GM08714 (cell line): ENCODE measurements around the gene SEC31A.
"Not testable (repeated sequence)": the region's sequence is repeated elsewhere in the genome, so short reads cannot be mapped to it uniquely, and the experiment has no call there.

Experiments used
- H3K4me3 ChIP-seq: fragments of 200-500 bp; sonication (Bioruptor generic); 2 replicates; pipeline ENCODE4 v1.5.1; 2014; ENCODE audit warnings: mild to moderate bottlenecking, low read length, inconsistent platforms
- ZNF274 ChIP-seq: IDR thresholded peaks from 2 replicates; pipeline ENCODE4 v1.6.1; 2012; ENCODE audit warnings: mild to moderate bottlenecking, low read depth, low read length

The SEC31A gene

DNA sequence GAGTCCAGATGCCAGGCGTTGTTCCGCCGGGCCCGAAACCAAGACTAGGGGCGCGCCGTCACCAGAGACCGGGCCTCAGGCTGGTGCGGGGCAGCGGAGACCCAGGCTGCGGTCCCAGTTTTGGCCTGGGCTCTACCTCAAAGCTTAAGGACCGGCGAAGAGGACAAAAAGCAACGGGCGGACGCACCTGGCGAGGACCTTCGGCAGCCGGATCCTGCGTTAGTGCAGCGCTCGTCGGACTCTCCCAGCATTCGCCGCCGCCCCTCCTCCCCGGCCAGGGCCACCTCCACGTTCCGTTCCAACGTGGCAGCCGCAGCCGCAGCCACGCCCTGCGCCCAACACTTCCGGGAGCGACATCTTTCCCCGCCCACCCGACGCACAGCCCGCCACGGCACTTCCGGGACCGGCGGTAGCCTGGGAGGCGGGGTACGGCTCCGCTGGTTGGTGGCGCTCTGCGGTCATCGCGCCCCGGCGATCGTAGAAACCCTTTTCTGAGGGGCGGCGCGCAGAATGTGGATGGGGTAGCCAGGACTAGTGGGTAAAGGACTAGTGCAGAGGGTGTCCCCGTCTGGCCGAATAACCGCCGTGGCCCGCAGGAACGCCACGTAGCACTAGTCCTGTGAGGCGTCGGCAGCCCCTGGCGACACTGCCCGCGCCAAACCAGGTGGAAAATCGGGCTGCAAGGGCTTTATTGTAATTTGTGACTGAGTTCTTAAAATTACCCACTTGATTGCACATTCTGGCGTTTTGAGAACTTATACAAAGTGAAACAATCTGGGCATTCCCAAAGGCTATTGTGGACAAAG is at the start of gene SEC31A:
SEC31A (minus strand) TSS at position 253 of the 806 bp plus-strand sequence. CDS start 9,217 bp downstream, outside the sequence.
- no peak for TF ChIP-seq ZNF274
- H3K4me3 ChIP-seq = peak within 1 kb of the TSS; percentile 93

- TF ChIP-seq ZNF274 = no peak
- H3K4me3 ChIP-seq = no peak overlapping the region
Measured at GRCh38 chr4:82939414-82939813, 48.5 kb upstream of the SEC31A start.

- no peak for TF ChIP-seq ZNF274
- no peak overlapping the region for H3K4me3 ChIP-seq
Measured at GRCh38 chr4:82934441-82934840, 43.5 kb upstream of the SEC31A start.

GRCh38 chr4:82930848-82931755 is 40.1 kb upstream of the SEC31A start:
- TF ChIP-seq ZNF274 = no peak

DNA sequence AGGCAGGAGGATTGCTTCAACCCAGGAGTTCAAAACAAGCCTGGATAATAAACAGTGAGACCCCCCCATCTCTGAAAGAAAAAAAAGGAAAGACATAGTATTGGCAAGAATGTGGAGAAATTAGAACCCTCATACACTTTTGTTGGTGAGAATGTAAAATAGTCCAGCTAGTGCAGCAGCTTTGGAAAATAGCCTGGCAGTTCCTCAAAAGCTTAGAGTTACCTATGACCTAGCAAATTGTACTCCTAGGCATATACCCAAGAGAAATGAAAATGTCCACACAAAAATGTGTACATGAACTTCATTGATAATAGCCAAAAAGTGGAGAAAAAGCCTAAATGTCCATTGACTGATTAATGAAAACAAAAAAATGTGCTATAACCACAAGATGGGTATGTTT is 30.8 kb upstream of the SEC31A start:
- no peak for TF ChIP-seq ZNF274
- no peak overlapping the region for H3K4me3 ChIP-seq

More at GRCh38 chr4:82930848-82931755, 40.1 kb upstream of the SEC31A start:
- H3K4me3 ChIP-seq = no peak overlapping the region

DNA sequence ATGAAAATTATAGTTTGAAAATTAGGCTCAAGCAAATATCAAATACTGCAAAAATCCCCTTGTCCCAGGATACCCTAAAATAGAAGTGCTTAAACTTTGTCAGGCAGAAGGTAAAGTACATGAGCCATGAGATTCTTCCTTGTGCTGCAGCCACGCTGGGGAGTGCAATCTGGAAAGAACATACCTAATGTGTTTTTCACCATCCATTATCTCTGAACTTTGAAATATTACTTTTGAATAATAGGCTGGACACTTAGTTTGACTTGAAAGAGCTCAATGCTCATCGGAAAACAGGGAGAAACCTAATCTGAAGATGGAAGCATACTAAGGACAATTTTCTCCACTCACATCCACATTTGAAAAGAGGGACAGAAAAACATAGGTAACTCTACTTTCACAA is 28.4 kb upstream of the SEC31A start:
- no peak for TF ChIP-seq ZNF274
- no peak overlapping the region for H3K4me3 ChIP-seq

DNA sequence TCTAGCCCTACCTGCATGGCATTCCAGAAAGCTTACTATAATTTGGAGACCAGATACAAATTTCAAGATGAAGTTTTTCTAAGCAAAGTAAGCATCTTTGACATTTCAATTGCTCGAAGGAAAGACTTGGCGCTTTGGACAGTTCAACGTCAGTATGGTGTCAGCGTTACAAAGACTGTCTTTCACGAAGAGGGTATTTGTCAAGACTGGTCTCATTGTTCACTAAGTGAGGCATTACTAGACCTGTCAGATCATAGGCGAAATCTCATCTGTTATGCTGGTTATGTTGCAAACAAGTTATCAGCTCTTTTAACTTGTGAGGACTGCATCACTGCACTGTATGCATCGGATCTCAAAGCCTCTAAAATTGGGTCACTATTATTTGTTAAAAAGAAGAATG is 27.1 kb upstream of the SEC31A start:
- no peak overlapping the region for H3K4me3 ChIP-seq
- TF ChIP-seq ZNF274 = no peak

- H3K4me3 ChIP-seq = not testable (repeated sequence)
Measured at GRCh38 chr4:82913968-82914367, 23.0 kb upstream of the SEC31A start.

- no peak for TF ChIP-seq ZNF274
- H3K4me3 ChIP-seq = no peak overlapping the region
Measured at GRCh38 chr4:82913305-82913704, 22.4 kb upstream of the SEC31A start.

DNA sequence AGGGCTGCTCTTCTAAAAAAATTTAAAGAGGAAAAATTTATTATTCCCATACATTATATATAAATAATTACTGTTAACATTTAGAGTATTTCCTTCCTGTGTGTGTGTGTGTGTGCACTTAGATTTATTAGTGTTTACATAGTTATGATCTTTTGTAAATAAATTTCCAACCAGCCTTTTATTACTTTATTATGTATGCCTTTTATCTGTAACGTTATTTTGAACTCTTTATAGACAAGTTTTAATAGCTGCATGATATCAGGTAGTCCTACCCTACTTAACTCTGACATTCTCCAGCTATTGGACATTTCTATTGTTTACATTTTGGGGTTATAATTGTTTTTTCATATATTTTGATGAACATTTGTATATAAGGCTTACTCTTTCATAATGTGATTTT is 18.4 kb upstream of the SEC31A start:
- no peak overlapping the region for H3K4me3 ChIP-seq
- no peak for TF ChIP-seq ZNF274

DNA sequence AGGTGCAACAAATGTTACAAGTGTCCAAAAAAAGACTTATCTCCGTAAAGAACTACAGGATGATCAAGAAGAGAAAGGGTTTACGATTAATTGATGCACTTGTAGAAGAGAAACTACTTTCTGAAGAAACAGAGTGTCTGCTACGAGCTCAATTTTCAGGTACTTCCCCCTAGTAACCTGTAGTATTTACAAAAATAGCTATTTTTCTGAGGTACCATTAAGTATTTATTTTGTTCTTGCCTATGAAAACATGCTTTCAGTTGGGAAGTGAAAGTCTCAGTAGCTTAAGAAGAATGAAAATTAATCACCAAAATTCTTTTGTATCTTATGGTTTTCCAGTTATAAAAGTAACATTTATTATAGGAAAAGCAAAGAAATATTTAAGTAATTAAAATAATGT is 15.5 kb upstream of the SEC31A start:
- no peak for TF ChIP-seq ZNF274
- no peak overlapping the region for H3K4me3 ChIP-seq

GRCh38 chr4:82905205-82905604 is 14.3 kb upstream of the SEC31A start:
- no peak overlapping the region for H3K4me3 ChIP-seq
- TF ChIP-seq ZNF274 = no peak

- H3K4me3 ChIP-seq = no peak overlapping the region
- TF ChIP-seq ZNF274 = no peak
Measured at GRCh38 chr4:82903737-82904136, 12.8 kb upstream of the SEC31A start.

GRCh38 chr4:82901183-82901718 is 10.3 kb upstream of the SEC31A start:
- TF ChIP-seq ZNF274 = no peak
- peak overlapping the region; percentile 99 for H3K4me3 ChIP-seq

GRCh38 chr4:82900411-82901182 is 9.6 kb upstream of the SEC31A start, which contains the start of gene THAP9:
TSS of gene THAP9 (plus strand) at chr4:82900735. CDS start at chr4:82900803, 68 bp downstream.
- TF ChIP-seq ZNF274 = no peak

More at GRCh38 chr4:82900411-82901182, 9.6 kb upstream of the SEC31A start, which contains the start of gene THAP9:
- H3K4me3 ChIP-seq = peak within 1 kb of the TSS; percentile 99
